ENCODE measurements around the gene RASSF3. TPM values are rescaled to one million over a fixed set of nuclear protein-coding genes. Genes with fewer than 3 reads are reported as not detected.
A peak's percentile ranks its signal among the peaks of the same experiment; 100 is the strongest.

The RASSF3 gene
- total RNA-seq, 3 donors from 2014 or later = 88.0 to 331 (median 90.2) TPM

- no peaks in the 10 kb centered on the region for H3K36me3 ChIP-seq (ENCODE audit: low read depth)
- intact Hi-C loops (cut with DNase I, micrococcal nuclease) = no loop called here
- ATAC-seq = no peak
- H3K4me1 ChIP-seq (ENCODE audit: low read depth) = no peaks in the 10 kb centered on the region
- no peak for DNase-seq
- TF ChIP-seq CTCF (IDR thresholded peaks at IDR 0.05) = no peak
- H3K4me3 ChIP-seq = no peak overlapping the region
- no peaks in the 10 kb centered on the region for H3K9me3 ChIP-seq
Observed at GRCh38 chr12:64707926-64708325, 97.6 kb downstream of the RASSF3 start.

GRCh38 chr12:64709429-64709828 is 99.1 kb downstream of the RASSF3 start:
- intact Hi-C loops (cut with DNase I, micrococcal nuclease) = no loop called here
- ATAC-seq (no peak), DNase-seq (no peak)
- Histone ChIP-seq H3K9me3 (no peaks in the 10 kb centered on the region), H3K4me3 (no peak overlapping the region), H3K4me1 (ENCODE audit: low read depth) (no peaks in the 10 kb centered on the region), H3K36me3 (ENCODE audit: low read depth) (no peaks in the 10 kb centered on the region)
- no peak for TF ChIP-seq CTCF (IDR thresholded peaks at IDR 0.05)

- no peak for DNase-seq
- no peak for ATAC-seq
- intact Hi-C loops (cut with DNase I, micrococcal nuclease) = no loop called here
- Histone ChIP-seq H3K9me3 (no peaks in the 10 kb centered on the region), H3K36me3 (ENCODE audit: low read depth) (no peaks in the 10 kb centered on the region), H3K4me1 (ENCODE audit: low read depth) (no peaks in the 10 kb centered on the region), H3K4me3 (no peak overlapping the region)
- no peak for TF ChIP-seq CTCF (IDR thresholded peaks at IDR 0.05)
Observed at GRCh38 chr12:64713376-64713775, 103.1 kb downstream of the RASSF3 start.

GRCh38 chr12:64714551-64714968 is 104.3 kb downstream of the RASSF3 start:
- no peak for DNase-seq

GRCh38 chr12:64716371-64716770 is 106.1 kb downstream of the RASSF3 start:
- DNase-seq = peak in 1 of 3 donors; percentile 51
- Histone ChIP-seq H3K9me3 (no peaks in the 10 kb centered on the region), H3K4me1 (ENCODE audit: low read depth) (no peaks in the 10 kb centered on the region), H3K4me3 (no peak overlapping the region), H3K36me3 (ENCODE audit: low read depth) (no peaks in the 10 kb centered on the region)
- intact Hi-C loops (cut with DNase I, micrococcal nuclease) = no loop called here
- TF ChIP-seq CTCF (IDR thresholded peaks at IDR 0.05) = no peak
- peak; percentile 83 for ATAC-seq

More at GRCh38 chr12:64714551-64714968, 104.3 kb downstream of the RASSF3 start:
- H3K4me1 ChIP-seq (ENCODE audit: low read depth) = no peaks in the 10 kb centered on the region
- intact Hi-C loops (cut with DNase I, micrococcal nuclease) = no loop called here
- TF ChIP-seq CTCF (IDR thresholded peaks at IDR 0.05) = no peak
- H3K9me3 ChIP-seq = no peaks in the 10 kb centered on the region
- no peaks in the 10 kb centered on the region for H3K36me3 ChIP-seq (ENCODE audit: low read depth)
- no peak overlapping the region for H3K4me3 ChIP-seq
- peak; percentile 28 for ATAC-seq

- no peaks in the 10 kb centered on the region for H3K4me1 ChIP-seq (ENCODE audit: low read depth)
- ATAC-seq (no peak), DNase-seq (no peak)
- no peak for TF ChIP-seq CTCF (IDR thresholded peaks at IDR 0.05)
- no peaks in the 10 kb centered on the region for H3K9me3 ChIP-seq
- intact Hi-C loops (cut with DNase I, micrococcal nuclease) = no loop called here
- no peaks in the 10 kb centered on the region for H3K36me3 ChIP-seq (ENCODE audit: low read depth)
- H3K4me3 ChIP-seq = no peak overlapping the region
Observed at GRCh38 chr12:64716839-64717455, 106.7 kb downstream of the RASSF3 start.
